Activated T-cell treated with anti-CD3 and anti-CD28 coated beads for 1 hour (primary cell): ENCODE data around the gene TUBB4A.
A peak's percentile ranks its signal among the peaks of the same experiment; 100 is the strongest.

Experiments used
- DNase-seq: peaks from one replicate; pipeline ENCODE4 v3.0.0-alpha.2; 2020; ENCODE audit warnings: low read depth

The TUBB4A gene

DNA sequence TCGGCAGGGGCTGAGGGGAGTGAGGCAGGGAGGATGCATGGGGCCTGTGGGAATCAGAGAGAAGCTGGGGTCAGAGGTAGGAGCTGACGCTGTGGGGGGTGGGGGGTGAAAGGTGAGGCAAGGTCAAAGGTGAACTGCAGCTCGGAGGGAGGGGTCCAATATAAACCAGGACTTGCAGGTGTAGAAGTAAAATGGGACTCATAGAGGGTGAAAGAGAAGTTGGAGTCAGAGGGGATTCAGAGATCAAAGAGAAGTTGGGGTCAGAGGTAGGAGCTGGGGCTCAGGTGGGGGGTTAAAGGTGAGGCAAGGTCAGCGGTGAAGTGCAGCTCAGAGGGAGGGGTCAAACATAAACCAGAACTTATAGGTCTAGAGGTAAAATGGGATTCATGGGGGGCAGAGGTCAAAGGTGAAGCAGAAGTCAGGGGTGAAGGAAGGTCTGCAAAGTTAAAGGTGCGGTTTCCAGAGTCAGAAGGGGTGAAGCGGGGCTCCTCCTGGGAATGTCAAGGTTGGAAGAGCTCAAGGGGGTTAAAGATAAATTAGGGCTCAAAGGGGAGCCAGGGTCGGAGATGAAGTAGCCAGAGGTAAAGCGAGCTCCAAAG is 7.6 kb downstream of the TUBB4A start:
- no peak for DNase-seq

DNA sequence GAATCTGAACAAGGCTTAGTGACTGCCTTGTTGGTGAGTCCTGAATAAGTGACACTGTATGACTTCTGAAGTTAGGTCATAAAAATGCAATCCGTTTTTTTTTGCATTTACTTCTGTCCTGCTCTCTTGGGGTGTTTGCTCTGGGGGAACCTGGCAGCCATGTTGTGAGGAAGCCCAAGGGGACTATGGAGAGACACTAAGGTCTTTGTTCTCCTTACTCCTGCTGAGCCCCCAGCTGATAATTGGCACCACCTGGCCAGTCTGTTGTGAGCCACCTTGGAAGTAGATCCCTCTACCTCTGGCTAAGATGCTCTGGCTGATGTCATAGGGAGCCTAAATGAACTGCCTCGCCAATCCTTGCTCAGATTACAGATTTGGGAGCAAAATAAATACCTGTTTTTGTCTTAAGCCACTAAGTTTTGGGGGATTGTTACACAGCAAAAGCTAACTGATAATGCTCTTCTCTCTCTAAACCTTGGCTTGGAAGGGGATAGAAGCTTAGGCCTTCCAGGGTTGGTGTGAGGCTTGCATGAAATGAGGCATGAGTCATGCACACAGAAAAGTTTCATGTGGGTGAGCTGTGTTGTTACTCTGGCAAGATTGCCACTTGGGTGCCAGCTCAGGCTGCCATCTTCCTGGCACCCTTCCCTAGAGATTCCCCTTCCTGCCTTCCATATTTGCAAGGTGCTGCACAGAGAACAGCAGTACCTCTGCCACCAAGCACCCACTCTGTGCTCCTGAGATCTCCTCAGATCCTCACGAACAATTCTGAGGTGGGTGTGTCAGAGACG is 10.1 kb downstream of the TUBB4A start:
- no peak for DNase-seq

DNA sequence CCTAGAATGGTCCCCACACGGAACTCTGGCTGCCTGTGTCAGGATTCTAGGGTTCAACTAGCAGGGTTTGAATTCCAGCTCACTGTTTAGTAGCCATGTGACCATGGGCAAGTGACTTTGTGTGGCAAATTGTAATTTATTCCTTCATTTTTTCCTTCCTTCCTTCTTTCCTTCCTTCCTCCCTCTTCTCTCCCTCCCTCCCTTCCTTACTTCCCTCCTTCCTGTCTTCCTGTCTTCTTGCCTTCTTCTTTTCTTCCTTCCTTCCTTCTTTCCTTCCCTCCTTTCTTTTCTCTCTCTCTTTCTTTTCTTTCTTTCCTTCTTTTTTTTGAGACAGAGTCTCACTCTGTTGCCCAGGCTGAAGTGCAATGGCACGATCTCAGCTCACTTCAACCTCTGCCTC is 12.0 kb downstream of the TUBB4A start:
- DNase-seq, result no peak

DNA sequence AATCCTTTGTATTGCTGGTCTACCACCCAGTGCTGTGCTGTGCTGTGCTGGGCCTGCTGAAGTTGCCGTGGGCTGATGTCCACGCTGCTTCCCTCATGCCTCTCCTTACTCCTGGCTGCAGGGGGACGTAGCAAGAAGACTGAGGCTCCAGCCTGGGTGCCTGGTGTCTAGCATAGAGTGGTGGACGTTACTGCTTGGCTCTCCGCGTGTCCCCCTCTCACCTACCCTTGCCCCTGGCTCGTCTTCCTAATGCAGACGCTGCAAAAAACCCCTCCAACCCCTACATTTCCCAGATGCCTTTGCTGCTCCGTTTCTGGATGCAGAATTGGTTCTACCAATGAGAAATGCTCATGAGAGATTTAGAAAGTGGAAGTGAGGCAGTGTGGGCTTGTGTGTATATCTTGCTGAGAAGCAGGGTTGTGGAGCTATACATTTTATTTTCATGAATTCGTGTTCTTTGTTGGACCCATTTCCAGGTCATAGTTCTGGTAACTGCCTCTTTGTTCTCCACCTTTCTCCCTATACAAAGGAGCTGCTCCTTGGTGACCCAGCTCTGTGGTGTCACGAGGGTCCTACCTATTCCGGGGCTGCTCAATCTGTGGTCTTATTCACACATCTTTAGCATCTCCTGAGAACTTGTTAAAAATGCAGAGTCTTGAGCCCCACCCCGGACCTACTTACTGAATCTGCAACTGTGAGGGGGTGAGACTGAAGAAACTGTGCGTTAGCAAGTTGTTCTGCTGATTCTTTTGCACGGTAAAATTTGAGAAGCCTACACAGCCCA is 12.6 kb downstream of the TUBB4A start:
- DNase-seq, result no peak

DNA sequence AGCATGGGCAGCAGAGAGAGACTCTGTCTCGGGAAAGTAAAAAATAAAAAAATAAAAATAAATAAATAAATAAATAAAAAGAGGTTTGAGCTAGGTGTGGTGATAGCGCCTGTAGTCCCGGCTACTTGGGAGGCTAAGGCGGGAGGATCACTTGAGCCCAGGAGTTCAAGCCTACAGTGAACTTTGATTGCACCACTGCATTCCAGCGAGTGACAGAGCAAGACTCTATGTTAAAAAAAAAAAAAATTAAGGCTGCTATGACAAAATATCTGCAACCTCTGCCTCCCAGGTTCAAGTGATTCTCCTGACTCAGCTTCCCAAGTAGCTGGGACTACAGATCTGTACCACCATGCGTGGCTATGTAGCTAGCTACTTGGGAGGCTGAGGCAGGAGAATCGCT is 17.3 kb downstream of the TUBB4A start:
- no peak for DNase-seq

DNA sequence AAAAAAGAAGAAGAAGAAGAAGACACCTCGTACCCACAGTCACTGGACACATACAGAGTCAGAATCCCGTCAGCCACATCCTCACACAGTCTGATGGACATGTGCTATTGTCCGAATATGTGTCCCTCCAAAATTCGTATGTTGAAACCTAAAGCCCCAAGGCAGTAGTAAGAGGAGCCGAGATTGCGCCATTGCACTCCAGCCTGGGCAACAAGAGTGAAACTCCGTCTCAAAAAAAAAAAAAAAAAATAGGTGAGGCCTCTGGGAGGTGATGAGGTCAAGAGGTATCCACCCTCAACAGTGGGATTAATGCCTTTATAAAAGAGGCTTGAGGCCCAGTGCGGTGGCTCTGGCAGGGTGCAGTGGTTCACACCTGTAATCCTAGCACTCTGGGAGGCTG is 17.9 kb downstream of the TUBB4A start:
- DNase-seq, result no peak

DNA sequence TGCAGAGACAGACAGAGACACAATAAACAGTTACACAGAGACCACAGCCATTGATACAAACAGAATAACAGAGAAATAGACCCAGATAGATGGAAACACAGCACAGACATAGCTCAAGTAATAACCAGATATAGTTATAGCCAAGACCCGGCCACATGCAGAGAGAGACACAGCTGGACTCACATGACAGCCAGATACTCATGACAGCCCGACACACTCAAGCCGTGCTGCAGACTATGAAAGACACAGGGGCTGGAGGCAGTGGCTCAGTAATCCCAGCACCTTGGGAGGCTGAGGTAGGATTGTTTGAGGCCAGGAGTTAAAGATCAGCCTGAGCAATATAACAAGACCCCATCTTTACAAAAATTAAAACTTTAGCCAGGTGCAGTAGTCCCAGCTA is 18.9 kb downstream of the TUBB4A start:
- DNase-seq, result no peak

DNA sequence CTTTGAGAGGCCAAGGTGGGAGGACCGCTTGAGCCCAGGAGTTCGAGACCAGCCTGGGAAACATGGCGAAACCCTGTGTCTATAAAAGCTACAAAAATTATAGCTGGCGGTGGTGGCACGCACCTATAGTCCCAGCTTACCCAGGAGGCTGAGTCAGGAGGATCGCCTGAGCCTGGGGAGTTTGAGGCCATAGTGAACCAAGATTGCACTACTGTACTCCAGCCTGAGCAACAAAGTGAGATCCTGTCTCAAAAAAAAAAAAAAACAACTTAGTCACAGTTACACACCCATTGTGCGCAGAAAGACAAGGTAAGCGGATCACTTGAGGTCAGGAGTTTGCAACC is 19.8 kb downstream of the TUBB4A start:
- DNase-seq, result no peak

DNA sequence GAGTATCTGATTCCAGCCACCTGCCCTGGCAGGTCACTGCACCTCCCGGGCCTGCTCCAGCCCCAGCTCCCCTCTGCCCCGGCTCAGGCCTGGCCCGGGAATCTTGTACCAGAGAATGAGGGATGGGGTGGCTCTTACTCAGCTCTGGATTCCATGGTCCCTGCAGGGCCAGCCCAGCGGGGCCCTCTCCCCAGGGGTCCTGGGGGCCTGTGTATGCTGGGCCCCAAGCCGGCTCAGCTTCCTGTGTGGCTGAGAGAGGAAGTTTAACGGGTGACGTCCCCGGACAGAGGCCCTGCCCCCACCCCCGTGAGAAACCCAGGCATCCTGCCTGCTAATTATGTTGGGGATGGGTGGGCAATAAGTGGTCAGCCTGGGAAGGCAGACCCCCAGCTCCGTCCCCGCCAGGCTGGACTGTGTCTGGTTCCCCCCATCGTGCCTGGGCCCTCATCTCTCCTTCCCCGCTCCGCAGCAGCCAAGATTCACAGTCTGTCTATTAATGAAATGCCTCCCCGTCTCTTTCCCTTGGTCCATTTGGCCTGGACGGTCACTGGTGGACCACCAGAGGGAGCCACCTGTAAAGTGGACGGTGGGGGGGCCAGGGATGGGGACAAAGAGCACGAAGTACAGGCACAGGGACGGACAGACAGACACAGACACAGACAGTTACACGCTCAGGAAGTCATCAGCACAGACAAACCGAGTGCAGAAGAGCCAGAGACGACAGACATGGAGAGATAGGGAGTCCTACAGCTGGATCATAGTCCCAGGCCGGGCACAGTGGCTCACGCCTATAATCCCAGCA is 20.4 kb downstream of the TUBB4A start, which contains the start of gene DENND1C:
Gene DENND1C (minus strand): TSS at position 247 of the 802 bp plus-strand sequence. CDS start 92 bp downstream, at position 155.
- DNase-seq, result peak; percentile 63

DNA sequence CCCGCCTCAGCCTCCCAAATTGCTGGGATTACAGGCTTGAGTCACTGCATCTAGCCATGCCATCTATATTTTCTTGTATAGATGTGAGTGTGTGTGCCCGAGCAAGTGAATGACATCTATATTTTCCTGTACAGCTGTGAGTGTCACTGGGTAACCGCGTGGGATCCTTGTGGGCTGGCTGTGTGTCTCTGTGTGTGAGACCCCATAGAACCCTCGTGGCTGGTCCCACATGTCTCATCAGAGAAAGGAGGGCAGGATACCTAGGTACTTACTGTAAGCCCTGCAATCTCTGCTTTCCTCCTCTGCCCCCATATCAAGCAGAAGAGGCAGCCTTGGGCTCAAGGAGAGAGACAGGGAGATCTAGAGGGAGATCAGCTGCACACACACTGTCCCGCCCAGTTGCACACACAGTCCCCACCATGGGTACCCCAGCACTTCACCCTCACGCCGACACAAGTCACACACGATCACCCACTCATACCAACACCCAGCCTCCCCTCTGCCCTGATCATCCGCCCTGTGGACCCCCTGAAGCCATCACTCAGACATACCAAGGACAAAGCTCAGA is 21.2 kb downstream of the TUBB4A start:
- no peak for DNase-seq

DNA sequence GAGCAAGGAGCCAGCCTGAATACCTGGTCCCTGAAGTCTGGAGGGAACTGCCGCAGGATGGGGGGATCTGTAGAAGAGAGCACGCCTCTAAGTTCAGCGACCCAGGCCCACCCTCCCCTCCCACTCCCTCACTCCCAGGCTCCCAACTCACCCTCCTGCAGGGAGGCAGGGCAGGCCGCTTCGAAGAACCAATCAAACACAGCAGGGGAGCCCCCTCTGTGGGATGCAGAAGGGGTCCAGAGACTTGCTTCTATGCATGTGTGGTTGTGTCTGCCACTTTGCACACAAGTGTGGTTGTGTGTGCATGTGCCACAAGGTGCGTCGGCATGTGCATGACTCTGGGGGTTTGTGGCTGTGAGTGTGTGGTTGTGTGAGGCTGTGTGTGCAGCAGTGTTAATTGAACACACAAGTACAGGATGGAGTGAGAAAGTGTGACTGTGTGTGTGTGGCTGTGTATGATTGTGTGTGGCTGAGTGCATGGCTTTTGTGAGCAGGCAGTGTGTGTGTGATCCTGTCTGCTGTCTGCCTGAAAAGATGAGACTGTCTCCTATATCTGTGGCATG is 22.2 kb downstream of the TUBB4A start:
- DNase-seq, result no peak

DNA sequence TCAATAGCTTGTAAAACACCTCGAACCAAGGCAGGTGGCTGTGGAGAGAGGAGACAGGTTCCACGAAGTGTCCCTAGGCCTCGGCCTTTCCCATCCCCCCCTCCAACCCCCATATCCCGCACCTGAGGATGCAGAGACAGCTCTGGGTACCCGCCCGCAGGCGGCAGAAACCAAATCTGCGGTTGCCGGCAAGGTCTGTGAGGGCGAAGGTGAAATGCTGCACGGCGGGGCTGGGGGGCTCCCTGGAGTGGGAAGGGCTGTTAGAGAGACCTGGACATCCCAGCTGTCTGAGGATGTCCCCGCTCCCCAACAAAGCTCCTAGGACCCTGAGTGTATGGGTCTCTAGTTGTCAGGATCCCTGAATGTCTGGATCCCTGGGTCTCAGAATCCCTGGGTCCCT is 23.3 kb downstream of the TUBB4A start:
- DNase-seq, result no peak

DNA sequence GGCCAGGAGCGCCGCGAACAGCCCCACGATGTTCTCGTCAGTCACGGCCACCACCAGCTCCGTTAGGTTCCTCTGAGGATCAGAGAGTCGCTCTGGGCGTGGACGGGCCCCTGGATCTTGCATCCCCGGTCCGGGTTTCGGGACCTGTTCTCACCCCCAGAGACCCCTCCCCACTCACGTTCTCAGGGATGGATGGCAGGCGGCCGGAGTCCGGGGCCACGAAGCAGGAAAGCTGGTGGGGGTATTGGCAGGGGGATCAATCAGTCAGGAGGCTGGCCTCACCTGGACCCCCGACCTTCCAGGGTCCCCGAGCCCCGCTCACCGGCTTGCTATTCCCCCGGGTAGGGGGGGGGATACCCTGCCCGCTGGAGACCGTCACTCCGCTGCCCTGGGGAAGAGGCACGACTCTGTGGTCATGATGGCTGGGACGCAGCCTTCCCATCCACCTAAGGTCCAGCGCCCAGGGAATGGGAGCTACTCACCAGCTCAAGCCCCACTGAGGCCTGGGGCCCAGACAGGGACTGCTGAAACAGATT is 25.1 kb downstream of the TUBB4A start:
- no peak for DNase-seq

DNA sequence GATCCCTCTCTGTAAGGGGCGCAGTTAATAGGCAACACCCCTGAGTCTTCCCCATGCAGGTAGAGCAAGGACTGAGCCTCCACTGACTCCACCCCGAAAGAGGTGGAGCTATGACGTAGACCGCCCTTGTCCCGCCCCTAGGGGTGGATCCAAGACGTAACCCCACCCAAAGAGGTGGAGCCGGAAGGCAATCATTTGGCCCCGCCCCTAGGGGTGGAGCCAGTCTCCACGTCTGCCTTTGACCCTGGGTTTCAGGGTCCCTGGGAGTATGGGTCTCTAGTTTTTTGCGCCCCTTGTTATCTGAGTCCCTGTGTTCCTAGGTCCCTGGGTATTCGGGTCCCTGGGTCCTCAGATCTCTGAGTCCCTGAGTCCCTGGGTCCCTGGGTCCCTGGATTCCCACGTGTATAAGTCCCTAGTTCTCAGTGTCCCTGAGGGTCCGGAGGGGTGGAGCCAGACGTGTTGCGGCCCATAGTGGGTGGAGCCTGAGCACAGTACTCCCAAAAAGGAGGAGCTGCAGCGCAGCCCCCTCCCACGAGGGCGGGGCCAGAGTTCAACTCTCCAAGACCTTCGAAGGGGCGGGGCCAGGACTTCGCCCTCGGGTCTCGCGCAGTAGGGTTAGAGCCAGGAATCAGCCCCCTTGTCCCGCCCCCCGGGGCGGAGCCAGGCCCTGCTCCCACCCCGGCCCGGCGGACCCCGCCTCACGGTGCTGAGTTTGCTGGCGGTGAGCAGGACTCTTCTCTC is 25.8 kb downstream of the TUBB4A start:
- peak; percentile 51 for DNase-seq

DNA sequence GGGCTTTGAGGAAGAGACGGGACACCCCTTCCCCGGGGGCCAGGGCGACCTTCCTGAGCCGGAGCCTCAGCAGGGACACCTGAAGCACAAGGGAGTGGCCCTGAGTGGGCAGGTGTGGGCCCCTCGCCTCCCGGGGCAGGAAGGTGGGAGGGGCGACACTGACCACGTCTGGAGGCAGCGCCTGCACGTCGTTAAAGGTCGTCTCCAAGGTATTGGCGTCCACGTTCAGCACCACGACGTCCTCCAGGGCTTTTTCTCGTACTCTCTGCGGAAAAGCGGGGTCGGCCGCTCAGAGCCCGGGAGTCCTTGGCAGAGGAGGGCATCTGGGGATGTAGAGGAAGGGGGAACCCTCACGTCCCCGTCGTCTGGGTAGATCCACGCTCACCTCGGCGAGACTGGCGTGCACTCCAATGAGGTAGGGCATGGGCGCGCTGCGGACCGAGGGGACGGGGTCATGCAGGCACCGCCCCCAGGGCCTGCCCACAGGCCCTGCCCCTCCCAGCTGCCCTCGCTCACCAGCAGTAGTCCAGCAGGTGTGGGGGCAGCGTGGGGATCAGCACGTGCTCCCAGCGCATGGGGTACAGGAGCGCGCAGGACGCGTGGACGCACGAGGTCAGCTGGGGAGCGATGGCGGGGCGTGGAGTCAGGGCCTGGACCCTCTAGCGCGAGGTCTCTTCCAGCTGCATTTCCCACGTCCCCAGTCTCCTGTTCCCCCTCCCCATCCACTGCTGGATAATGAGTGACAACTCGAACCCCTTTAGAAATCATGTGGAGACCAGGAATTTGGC is 26.6 kb downstream of the TUBB4A start:
- no peak for DNase-seq

DNA sequence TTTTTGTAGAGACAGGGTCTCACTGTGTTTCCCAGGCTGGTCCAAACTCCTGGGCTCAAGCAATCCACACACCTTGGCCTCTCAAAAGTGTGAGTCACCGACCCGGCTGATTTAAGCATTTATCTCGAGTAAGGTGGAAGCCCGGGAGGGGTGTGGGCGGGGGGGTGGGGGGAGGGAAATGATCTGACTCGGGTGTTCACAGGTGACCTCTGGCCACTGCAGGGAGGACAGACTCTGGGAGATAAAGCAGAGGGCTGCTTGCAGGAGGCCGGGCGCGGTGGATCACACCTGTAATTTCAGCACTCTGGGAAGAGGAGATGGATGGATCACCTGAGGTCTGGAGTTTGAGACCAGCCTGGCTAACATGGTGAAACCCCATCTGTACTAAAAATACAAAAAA is 28.5 kb downstream of the TUBB4A start:
- DNase-seq, result no peak

DNA sequence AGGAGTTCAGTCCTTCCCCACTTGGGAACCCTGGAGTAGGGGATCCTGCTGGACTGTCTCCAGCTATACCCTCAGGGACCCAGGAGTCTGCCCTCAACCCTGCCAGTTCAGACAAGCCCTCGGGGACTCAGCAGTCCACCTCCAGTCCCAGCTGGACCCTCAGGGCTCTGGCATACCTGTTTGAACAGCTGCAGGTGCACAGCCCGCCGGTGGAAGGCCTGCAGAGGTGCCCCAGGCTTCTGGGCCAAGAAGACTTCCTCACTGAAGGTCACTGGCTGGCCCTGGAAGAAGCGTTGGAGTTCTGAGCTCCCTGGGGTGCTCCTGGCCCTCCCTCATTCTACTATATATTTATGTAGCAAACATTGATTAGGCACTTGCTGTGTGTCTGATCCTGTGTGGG is 29.4 kb downstream of the TUBB4A start:
- no peak for DNase-seq

DNA sequence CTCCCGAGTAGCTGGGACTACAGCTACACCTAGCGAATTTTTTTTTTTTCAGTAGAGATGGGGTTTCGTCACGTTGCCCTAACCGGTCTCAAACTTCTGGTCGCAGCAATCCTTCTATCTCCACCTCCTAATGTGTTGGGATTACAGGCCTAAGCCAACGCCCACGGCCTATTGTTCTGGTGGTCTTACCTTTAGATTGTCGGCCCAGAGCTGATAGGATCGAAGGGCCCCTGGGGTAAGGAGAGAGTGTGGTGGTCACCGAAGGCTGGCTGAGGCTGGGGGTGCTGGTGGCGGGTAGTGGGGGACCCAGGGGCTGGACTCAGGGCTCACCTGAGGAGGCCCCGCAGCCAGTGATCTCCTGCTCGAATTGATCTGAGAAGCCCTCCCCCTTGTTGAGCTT is 31.0 kb downstream of the TUBB4A start:
- DNase-seq, result no peak

DNA sequence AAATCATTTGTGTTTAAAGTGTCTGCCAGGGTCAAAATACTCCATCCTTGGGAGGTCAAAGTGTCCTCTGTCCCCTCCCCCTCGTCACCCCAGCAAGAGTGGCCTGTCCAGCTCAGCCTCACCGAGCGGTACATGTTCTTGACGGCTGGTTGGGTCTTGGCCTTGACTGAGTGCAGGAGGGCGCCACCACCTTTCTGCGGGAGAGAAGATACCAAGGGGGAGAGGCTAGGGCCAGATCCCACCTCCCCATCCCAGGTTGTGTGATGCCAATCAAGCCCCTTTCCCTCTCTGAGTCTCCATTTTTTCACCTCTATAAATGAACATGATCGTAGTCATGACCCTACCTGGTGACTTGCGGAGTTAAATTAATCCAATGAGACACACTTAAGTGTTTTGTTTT is 31.9 kb downstream of the TUBB4A start:
- no peak for DNase-seq

DNA sequence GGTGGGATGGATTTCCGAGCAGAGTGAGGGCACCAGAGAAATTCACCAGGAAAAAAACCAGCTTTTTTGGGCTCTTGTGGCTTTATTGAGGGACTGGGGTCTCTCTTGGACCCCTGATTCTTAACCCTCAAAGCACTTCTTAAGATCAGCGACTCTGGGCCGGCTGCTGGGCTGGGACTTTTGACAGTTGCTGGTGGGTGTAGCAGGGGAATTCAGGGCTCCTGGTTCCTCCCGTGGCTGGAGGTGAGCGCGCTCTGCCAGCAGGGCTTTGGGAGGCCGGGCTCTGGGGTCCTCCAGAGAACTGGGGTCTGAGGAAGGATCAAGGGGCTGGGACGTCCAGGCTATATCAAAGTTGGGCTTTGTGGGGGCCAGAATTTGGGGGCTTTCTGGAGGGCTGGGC is 34.7 kb downstream of the TUBB4A start:
- no peak for DNase-seq
